Stimulated activated CD8-positive, alpha-beta memory T cell treated with anti-CD3 and anti-CD28 coated beads, Interleukin-4, amount 100 ng/mL, for 24 hours (primary cell): ENCODE data around the gene PCA3.

ENCODE experiments used
- DNase-seq: peaks from one replicate; pipeline ENCODE4 v3.0.0-alpha.2; 2020; ENCODE audit warnings: low read depth

The PCA3 gene

GRCh38 chr9:76756941-76757673, 7.1 kb upstream of the PCA3 start:
- no peak for DNase-seq

DNA sequence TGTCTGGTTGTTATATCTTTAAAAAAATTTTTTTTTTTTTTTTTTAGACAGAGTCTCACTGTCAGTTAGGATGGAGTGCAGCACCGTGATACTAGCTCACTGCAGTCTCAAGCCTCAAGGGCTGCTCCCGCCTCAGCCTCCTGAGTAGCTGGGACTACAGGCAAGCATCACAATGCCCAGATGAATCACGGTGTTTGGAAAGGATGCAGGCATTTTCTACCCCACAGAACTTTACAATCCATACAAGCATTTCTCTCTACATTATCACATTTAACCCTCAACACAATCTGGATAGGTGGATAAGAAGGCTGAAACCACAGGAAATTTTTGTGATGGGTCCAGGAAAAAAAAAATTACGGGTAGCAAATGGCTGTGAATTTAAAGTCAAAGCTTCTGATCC, 5.8 kb upstream of the PCA3 start:
- no peak for DNase-seq

DNA sequence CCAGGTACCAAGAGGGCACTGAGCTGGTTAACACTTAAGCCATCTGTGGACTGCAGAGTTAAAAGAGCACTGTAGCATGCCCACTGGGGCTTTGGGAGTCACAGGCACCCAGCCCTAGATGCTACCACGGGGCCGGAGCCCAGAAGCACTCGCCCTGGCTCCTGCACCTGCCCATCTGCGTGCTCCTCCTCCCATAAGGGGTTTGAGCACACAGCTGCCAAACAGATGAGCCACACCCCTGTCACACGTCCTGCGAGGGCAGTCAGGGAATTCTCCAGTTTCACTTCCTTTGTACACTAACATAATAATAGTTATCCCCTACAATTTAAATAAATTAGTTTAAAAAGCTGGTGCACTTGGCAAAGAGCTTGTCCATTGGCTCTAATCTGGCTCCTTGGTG, 4.5 kb upstream of the PCA3 start:
- no peak for DNase-seq

GRCh38 chr9:76761448-76761847, 2.8 kb upstream of the PCA3 start:
- DNase-seq: no peak

- DNase-seq: no peak
Measured at GRCh38 chr9:76766126-76766525, 1.9 kb downstream of the PCA3 start.

DNA sequence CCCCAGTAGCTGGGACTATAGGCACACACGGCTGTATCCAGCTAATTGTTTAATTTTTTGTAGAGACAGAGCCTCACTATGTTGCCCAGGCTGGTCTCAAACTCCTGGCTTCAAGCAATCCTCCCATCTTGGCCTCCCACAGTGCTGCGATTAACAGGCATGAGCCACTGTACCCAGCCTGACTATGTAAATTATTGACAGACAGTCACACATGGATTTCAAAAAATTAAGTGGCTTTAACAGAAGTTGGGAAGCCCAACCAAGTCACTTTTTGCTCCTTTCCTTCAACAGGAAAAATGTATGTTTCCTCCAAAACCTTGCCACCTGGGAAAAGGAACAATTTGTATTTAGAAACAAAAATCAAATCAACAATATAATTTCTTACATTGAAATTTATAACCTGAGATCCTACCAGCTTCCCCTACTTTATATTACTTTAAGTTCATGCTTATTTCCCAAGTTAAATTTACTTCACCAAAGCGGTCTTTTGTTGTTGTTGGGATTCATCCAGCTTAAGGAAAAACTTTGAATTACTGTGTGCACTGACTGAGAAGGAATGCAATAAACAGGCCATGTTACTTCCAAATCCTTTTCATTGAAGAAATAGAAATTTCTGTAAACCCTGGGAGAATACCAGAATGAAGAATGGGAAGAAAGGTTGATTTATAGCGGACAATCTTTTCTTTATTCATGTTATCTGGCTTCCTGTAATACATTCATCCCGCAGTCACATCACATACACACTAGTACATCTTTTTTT, 8.6 kb downstream of the PCA3 start:
- no peak for DNase-seq

DNA sequence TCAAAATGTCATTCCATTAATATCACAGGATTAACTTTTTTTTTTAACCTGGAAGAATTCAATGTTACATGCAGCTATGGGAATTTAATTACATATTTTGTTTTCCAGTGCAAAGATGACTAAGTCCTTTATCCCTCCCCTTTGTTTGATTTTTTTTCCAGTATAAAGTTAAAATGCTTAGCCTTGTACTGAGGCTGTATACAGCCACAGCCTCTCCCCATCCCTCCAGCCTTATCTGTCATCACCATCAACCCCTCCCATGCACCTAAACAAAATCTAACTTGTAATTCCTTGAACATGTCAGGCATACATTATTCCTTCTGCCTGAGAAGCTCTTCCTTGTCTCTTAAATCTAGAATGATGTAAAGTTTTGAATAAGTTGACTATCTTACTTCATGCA, 20.6 kb downstream of the PCA3 start:
- no peak for DNase-seq

DNA sequence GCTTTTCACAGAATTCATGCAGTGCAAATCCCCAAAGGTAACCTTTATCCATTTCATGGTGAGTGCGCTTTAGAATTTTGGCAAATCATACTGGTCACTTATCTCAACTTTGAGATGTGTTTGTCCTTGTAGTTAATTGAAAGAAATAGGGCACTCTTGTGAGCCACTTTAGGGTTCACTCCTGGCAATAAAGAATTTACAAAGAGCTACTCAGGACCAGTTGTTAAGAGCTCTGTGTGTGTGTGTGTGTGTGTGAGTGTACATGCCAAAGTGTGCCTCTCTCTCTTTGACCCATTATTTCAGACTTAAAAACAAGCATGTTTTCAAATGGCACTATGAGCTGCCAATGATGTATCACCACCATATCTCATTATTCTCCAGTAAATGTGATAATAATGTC, 21.3 kb downstream of the PCA3 start:
- DNase-seq: no peak

DNA sequence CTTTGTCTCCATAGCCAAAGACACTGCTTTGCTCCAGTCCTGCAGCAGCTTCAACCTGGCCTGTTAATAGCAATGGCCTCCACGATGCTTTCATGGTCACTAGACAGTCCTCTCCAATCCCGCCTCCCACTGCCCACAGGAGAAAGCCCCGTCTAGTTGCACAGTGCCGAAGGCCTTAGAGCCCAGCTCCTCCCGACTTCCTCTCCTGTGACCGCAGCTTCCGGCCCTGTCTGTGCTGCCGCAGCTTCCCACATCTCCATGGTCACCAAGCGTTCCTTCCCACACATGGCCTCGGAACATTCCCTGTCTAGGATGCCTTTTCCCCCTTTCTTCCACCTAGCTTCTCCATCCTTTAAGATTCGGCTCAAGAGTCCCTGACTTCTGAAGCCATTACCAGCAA, 23.4 kb downstream of the PCA3 start:
- no peak for DNase-seq

GRCh38 chr9:76789840-76790239, 25.6 kb downstream of the PCA3 start:
- no peak for DNase-seq

GRCh38 chr9:76793784-76794431, 29.7 kb downstream of the PCA3 start:
- DNase-seq: no peak

GRCh38 chr9:76796296-76796695, 32.1 kb downstream of the PCA3 start:
- DNase-seq: no peak

GRCh38 chr9:76798527-76798926, 34.3 kb downstream of the PCA3 start:
- DNase-seq: no peak

DNA sequence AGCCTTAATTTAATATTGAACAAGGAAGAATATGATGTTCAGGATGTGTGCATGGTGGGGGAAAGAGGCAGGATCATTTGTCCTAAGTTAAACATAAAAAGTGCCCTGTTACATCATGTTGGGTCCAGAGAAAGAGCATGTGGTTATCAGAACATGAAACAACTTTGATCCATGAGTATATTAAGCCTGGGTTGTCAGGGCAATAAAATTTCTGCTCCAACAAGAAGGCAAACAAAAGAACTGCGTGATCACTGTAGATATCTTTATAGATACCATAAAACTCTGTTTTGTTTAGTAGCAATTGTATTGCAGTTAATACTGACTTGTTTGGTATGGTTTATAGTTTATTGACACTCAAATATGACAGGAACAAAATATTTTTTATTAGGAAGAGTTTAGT, 35.2 kb downstream of the PCA3 start:
- DNase-seq: no peak

DNA sequence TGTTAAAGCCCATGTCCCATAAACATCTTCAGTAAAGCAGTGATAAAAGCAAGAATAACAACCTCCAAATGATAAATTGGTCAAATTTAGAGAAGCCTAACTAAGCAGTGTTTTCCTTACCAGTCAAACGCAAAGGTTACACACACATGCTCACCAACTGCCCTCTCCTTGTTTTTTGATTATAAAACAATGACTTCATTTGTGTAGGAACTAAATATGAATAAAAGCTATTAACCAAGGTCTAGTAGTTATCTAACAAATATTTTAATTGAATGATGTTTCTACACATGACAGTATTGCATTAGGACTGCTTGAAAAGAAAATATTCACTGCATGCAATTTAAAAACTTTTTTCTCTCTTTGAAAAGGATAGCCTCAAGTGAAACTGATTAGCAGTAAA, 36.7 kb downstream of the PCA3 start:
- no peak for DNase-seq

- DNase-seq: no peak
Measured at GRCh38 chr9:76803083-76803482, 38.8 kb downstream of the PCA3 start.

DNA sequence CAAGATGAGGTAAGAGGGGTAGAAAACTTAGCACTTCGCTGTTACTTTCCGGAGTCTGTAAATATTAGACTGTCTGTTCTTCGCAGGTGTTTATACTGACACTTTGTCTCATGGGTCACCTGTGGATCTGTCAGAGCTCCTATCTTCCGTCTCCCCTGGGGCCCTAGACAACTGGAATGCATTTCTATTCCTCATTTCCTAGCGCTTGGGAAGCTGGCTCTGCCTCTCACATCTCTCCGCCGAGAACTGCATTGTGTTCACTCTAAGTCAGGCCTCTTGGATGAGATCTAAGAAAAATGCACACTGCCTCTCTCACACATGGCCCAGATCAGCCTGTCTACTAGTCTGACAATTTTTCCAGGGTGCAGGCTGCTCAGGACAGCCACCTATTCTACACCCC, 39.5 kb downstream of the PCA3 start:
- no peak for DNase-seq

DNA sequence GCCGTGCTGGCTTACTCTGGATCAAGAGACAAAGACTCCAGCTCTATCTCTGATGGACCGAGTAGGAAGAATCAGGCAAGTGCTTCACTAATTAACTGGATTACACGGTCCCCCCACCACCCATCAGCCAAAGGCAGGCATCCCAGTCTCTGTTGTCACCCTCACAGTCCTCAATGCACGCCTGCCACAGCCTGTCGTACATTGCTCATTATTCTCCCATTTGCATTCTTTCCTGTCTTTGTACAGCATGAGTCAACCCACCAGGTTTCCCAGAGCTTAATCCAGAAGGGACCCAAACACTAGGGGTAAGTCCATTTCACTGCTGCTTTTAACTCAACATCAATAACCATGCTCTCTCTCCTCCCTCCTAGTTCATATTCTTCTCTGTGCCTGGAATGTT, 44.4 kb downstream of the PCA3 start:
- no peak for DNase-seq

DNA sequence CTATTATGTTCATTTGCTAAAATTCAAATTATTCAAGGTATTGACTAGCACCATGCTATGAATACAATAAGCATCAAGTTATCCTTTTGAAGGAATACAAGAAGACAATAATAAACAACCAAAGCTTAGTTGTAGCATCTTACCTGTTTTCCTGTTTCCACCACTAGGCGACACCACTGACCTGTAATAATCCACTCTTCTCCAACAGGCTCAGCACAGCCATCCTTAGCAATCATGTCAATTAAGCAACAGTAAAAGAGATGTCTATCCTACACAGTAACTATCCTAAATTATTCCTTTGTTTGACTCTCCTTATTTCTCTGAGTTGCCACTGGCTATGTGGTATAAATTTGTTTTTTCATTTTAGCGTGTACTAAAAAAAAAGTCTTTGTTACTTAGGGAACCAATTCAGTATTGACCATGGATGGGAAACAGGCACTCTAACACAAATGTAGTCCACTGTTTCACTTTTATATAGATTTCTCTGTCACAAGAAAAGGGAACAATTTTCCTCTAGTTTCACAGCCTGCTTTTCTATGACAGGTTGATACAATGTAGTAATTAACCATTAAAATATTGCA, 46.2 kb downstream of the PCA3 start:
- DNase-seq: no peak

DNA sequence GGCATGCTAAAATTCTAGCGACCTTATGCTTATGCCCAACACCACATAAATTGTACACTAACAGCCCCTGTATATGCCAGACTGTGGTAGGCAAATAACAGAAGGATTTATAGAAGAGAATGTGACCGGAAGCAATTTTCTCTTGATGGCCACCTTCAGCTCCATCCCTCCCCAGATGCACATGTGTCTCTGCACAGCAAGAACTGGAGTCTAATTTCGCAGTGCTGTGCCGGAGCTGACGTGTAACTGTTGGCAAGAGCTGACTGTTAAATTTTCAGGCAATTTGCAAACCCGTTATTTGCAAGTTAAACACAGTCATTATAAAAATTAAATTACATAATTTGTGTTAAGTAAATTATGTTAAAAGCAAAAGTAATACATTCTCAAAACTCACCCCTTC, 48.4 kb downstream of the PCA3 start:
- DNase-seq: no peak

DNA sequence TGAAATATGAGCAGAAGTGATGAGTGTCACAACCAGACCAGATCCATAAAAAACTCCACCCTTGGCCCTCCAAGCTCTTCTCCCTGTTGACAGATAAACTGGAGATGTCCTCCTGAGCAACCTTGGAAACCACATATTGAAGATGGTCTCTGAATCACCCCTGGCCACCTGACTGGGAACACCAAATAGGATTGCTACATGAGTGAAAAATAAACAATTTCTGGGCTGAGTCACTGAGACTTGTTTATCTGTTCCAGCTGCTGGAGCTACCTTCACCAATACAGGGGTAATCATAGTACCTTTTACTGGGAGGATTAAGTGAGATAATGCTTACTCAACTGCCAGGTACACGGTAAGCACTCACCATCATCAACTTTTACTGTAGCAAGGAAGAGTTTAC, 53.3 kb downstream of the PCA3 start:
- DNase-seq: no peak

DNA sequence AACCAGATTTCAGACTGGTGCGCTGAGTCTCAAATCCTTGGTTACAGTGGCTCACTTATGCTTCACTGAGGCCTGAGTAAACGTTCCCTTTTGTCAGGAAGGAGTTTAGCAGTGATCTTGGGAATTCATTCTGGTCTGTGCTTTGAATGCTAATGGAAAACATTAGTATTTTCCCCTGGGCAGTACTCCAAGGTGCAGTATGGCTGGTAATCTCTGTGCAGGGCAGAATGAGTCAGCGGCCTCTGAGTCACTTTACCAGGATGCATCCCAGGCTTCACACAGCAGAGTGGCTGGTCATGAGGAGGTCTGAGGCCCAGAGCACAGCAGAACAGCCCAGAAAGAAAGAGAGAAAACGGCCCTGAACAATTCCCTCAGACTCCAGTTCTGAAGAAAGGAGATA, 54.0 kb downstream of the PCA3 start:
- no peak for DNase-seq

GRCh38 chr9:76820431-76820830, 56.2 kb downstream of the PCA3 start:
- DNase-seq: no peak
